HuH-7 (cell line): ENCODE measurements around the gene SDK2.

ENCODE experiments used
- DNase-seq: peaks from one replicate; pipeline ENCODE4 v3.0.0; 2011; ENCODE audit warnings: low spot score

SDK2 gene

GRCh38 chr17:73390221-73390620, 254.0 kb downstream of the SDK2 start:
- DNase-seq = no peak

GRCh38 chr17:73389411-73389810, 254.8 kb downstream of the SDK2 start:
- DNase-seq = no peak

DNA sequence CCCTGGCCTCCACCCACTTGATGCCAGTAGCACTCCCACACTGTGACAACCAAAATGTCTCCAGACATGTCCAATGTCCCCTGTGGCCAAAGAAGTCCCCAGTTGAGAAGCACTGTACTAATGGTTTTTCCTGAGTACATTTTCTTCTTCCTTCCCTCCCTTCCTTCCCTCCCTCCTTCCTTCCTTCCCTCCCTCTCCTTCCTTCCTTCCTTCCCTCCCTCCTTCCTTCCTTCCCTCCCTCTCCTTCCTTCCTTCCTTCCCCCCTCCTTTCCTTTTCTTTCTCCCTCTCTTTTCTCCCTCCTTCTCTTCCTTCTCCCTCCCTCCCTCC, 255.7 kb downstream of the SDK2 start:
- no peak for DNase-seq

- DNase-seq = no peak
These were observed 256.3 kb downstream of the SDK2 start for GRCh38 chr17:73387746-73388577.

- DNase-seq = no peak
These were observed 257.7 kb downstream of the SDK2 start for GRCh38 chr17:73386561-73386960.

GRCh38 chr17:73384926-73385325, 259.3 kb downstream of the SDK2 start:
- DNase-seq = no peak

DNA sequence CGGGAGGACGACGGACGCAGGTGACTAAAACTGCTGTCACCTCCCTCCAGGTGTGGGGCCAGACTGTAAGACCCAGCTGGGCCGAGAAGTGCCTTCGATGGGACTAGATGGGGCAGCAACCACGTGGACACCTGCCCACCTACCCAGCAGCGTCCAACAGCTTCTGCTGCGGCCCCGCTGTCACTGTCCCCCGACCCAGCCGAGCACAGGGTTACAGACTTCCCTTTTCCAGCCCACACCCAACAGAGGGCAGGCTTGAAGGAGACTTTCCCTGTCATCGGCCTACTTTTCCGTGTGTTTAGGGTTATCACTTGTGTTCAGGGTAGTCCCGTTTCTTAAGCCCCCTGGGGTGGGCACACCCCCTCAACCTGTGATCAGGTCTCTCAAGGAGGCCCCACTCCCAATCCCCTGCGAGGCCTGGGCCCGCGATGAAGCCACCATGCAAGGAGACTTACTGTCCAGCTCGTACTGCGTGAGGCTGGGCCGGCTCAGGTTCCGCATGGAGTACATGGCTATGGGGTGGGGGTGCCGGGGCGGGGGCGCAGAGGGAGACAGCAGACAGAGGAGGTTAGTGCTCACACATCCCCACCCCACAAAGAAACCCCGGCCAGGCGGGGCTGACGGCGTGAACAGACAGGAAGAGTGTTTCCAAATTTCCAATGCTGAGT, 263.7 kb downstream of the SDK2 start:
- no peak for DNase-seq

- DNase-seq = no peak
These were observed 264.4 kb downstream of the SDK2 start for GRCh38 chr17:73379826-73380225.

GRCh38 chr17:73378974-73379470, 265.2 kb downstream of the SDK2 start:
- no peak for DNase-seq

- DNase-seq = no peak
These were observed 267.6 kb downstream of the SDK2 start for GRCh38 chr17:73376636-73377035.

DNA sequence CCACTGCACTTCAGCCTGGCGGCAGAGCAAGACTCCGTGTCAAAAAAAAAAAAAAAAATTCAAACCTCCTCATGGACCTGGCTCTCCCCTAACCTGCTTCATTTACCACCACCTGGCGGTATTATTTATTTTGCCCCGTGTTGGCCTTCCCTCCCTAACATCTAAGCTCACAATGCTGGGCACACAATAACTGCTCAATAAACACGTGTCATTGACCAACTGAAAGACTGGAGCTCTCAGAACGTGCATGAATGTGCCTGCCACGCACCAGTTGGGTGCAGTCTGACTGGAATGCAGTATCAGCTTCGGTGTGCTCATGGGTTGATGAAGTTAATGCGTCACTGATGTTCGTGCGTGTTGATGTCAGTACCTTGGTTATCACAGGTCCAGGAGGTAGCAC, 268.1 kb downstream of the SDK2 start:
- no peak for DNase-seq

DNA sequence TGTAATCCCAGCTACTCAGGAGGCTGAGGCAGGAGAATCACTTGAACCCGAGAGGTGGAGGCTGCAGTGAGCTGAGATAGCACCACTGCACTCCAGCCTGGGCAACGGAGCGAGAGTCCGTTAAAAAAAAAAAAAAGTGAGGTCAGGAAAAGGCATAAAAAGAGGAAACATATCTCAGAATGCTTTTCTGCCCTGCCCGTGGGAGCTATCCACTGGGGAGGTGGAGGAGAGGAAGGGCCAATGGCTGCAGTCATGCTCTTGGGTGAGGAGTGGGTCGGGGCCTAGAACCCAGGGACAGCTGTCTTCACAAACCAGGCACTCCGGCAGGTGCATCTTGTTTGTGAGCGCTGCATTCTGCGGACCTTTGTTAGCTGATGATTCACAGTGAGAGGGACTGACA, 272.4 kb downstream of the SDK2 start:
- no peak for DNase-seq

- DNase-seq = no peak
These were observed 273.0 kb downstream of the SDK2 start for GRCh38 chr17:73371285-73371684.

GRCh38 chr17:73369817-73370490, 274.3 kb downstream of the SDK2 start:
- peak; percentile 95 for DNase-seq

DNA sequence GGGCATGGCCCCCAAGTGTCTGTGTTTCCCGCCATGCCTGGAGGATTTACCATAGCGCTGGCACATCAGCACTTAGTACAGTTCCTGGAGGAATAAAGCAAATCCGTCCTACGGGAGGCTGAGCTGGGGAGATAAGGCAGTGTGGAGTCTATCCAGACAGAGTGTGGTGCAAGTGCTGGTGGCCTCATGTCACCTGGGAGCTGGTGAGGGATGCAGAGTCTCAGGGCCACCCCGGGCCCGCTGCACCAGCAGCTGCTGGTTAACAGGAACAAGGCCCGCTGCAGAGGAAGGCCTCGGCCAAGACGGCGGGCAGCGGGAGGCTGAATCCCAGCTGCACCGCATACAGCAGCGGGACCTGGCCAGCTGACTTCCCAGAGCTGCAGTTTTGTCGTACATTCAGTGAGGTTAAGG, 275.1 kb downstream of the SDK2 start:
- no peak for DNase-seq

DNA sequence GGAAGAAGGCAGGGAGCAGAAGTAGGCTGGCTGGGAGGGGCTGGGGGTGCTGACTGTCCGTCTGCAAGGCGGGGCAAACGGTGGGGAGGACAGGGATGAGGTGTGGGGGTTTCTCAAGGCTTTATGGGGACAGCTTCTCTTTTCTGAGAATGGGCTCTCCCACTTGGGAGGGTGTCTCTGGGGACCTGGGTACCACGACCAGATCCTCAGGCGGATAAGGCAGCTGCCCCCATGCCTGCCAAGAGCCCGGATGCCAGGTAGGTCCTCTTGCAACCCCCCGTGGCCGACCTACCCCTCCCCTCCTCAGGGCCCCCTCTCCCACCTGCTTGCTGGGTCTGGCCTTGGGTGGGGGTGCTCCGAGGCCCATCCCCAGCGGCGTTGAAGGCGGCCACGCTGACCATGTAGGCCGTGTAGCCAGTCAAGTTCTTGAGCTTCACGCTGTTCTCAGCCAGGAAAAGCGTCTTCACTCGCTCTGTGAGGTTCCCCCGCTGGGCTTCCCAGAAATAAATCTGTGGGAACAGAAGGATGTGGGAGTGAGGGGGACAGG, 276.1 kb downstream of the SDK2 start:
- DNase-seq = no peak

GRCh38 chr17:73365906-73366623, 278.2 kb downstream of the SDK2 start:
- no peak for DNase-seq

DNA sequence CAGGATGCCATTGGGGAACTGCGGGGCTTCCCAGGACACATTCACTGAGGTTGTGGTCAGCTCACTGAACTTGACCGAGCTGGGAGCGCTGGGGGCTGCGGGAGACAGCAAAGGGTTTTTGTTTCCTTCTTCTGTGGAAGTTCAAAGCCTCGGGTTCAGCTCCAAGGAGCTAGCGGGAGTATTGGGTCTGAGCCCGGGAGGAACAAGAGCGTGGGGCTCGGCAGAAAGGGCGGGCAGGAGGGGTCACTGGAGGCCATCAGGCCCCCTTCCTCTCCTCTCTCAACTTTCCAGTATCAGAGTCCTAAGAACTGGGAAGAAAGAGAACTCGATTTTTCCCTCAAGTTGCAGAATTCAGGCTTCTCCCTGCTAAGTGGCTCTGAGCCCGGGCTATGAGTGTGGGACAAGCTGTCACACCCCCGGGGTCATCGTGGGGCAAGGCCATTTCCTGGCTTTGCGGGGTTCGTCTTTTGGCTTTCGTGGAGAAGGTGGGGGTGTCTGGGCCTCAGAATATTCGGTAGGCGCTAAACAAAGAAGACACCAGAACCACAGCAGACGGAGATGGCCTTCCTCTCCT, 278.9 kb downstream of the SDK2 start:
- no peak for DNase-seq

GRCh38 chr17:73364155-73364522, 280.1 kb downstream of the SDK2 start:
- DNase-seq = no peak

DNA sequence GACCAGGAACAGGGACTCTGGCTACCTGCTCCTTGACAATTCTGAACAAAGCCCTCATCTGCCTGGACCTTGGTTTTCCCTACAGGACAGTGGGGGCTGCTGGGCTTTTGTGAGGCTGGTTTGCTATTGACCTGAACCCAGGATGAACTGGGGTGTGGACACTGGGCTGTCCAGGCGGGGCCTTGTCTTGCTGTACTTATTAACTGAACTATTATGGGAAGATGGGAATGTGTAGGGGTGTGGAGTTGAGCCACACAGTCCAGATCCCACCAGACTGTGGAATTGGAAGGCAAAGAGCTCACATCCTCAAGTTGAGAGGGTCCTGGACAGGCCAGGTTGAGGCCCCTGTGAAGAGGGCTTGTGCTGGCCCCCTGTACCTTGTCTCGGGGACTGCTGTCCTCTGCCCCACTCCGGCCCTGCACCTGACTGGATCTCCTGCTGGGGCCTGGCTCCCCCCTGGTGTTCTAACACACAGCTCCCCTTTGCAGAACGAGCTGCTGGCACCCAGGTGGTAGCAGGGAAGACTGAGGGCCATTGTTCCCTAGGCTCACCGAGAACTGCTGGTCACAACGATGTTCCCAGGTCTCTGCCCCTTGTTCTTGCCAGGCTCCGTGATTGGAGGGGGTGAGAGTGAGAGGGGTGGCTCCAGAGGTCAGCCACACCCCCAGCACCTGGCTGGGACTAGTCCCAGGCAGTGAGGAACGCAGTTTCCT, 280.6 kb downstream of the SDK2 start:
- no peak for DNase-seq

- no peak for DNase-seq
These were observed 281.5 kb downstream of the SDK2 start for GRCh38 chr17:73362697-73363096.
